Smooth muscle cell (in vitro differentiated cells): ENCODE data around the gene NGDN. TPM values are rescaled to one million over a fixed set of nuclear protein-coding genes. Genes with fewer than 3 reads are reported as not detected.

Source experiments
- DNase-seq: peaks from one replicate; lab custom pipeline; 2025; ENCODE audit not compliant: unreplicated experiment; lab: John Stamatoyannopoulos, UW
- H2AFZ ChIP-seq: fragments of 200-600 bp; sonication (generic); 2 replicates; pipeline ENCODE4 v1.6.0; 2016; ENCODE audit warnings: antibody characterized with exemption, low read depth, mild to moderate bottlenecking
- H3F3A ChIP-seq: fragments of 200-600 bp; sonication (generic); 2 replicates; pipeline ENCODE4 v1.6.0; 2017; ENCODE audit warnings: antibody characterized with exemption, low read depth
- H3K27ac ChIP-seq: fragments of 200-600 bp; sonication (generic); 2 replicates; pipeline ENCODE4 v1.5.1; 2016; ENCODE audit warnings: low read depth, mild to moderate bottlenecking
- H3K27me3 ChIP-seq: fragments of 200-600 bp; sonication (generic); 2 replicates; pipeline ENCODE4 v1.6.1; 2016; ENCODE audit warnings: low read depth, mild to moderate bottlenecking
- H3K36me3 ChIP-seq: fragments of 200-600 bp; sonication (generic); 2 replicates; pipeline ENCODE4 v1.5.1; 2016; ENCODE audit warnings: low read depth
- H3K4me1 ChIP-seq: fragments of 200-600 bp; sonication (generic); 2 replicates; pipeline ENCODE4 v1.5.1; 2016; ENCODE audit warnings: low read depth
- H3K4me2 ChIP-seq: fragments of 200-600 bp; sonication (generic); 2 replicates; pipeline ENCODE4 v1.6.0; 2016; ENCODE audit warnings: mild to moderate bottlenecking
- H3K4me3 ChIP-seq: fragments of 200-600 bp; sonication (generic); 2 replicates; pipeline ENCODE4 v1.5.1; 2016; ENCODE audit warnings: mild to moderate bottlenecking
- H3K79me2 ChIP-seq: fragments of 200-600 bp; sonication (generic); 2 replicates; pipeline ENCODE4 v1.6.0; 2016; ENCODE audit warnings: low read depth, mild to moderate bottlenecking
- H3K9ac ChIP-seq: fragments of 200-600 bp; sonication (generic); 2 replicates; pipeline ENCODE4 v1.6.0; 2016; ENCODE audit warnings: low read depth
- H3K9me3 ChIP-seq: fragments of 200-600 bp; sonication (generic); replicated peaks from 2 replicates; pipeline ENCODE4 v1.5.1; 2016; ENCODE audit warnings: low read depth
- H4K20me1 ChIP-seq: fragments of 200-600 bp; sonication (generic); 2 replicates; pipeline ENCODE4 v1.6.0; 2016; ENCODE audit warnings: low read depth
- CTCF ChIP-seq: fragments of 200-600 bp; sonication (generic); IDR thresholded peaks from 2 replicates; pipeline ENCODE4 v1.5.1; 2017; ENCODE audit warnings: borderline replicate concordance, mild to moderate bottlenecking, antibody characterized with exemption; ENCODE audit not compliant: insufficient read depth, poor library complexity, severe bottlenecking
- WGBS: methylation state at CpG from one replicate; pipeline ENCODE4 v1.1.7; 2016; ENCODE audit warnings: low lambda C conversion rate; 5-methylcytosine and 5-hydroxymethylcytosine counted together
- polyA plus RNA-seq: library from polyadenylated mRNA; unstranded; fragments of >200 nt; fragmentation: Nextera tagmentation; extraction: Ambion mirVana; gene quantifications from 2 replicates; pipeline ENCODE4 v1.2.1, GENCODE V29; 2016
- total RNA-seq: library from RNA; depleted of rRNA; stranded (reverse); fragments of >200 nt; gene quantifications from 2 replicates; pipeline ENCODE4 v1.2.3, GENCODE V29; 2014

The NGDN gene
- total and polyA plus RNA-seq, 2 experiments from 2014 or later: 52.0 to 58.0 TPM

GRCh38 chr14:23447361-23448350, 21.8 kb upstream of the NGDN start:
- Histone ChIP-seq H3F3A (no peaks in the 10 kb centered on the region), H3K79me2 (no peaks in the 10 kb centered on the region), H3K27ac (no peak overlapping the region), H3K4me2 (no peak overlapping the region), H3K27me3 (no peaks in the 10 kb centered on the region), H3K36me3 (no peaks in the 10 kb centered on the region), H3K9ac (no peak overlapping the region), H3K4me3 (no peak overlapping the region), H2AFZ (peak overlapping the region; percentile 72), H3K4me1 (peaks cover 13% of the 10 kb centered on the region), H4K20me1 (no peaks in the 10 kb centered on the region), H3K9me3 (no peaks in the 10 kb centered on the region)
- no peak for TF ChIP-seq CTCF
- DNase-seq: no peak
- 82% methylated on average over 7 of the region's 7 CpGs for WGBS

GRCh38 chr14:23449314-23449713, 20.2 kb upstream of the NGDN start:
- Histone ChIP-seq H3K9me3 (no peaks in the 10 kb centered on the region), H2AFZ (no peak overlapping the region), H3K27ac (no peak overlapping the region), H4K20me1 (no peaks in the 10 kb centered on the region), H3K9ac (no peak overlapping the region), H3K79me2 (no peaks in the 10 kb centered on the region), H3K27me3 (no peaks in the 10 kb centered on the region), H3K4me3 (no peak overlapping the region), H3F3A (no peaks in the 10 kb centered on the region), H3K36me3 (no peaks in the 10 kb centered on the region), H3K4me1 (no peaks in the 10 kb centered on the region), H3K4me2 (no peak overlapping the region)
- TF ChIP-seq CTCF: no peak
- 72% methylated on average over 1 of the region's 1 CpG for WGBS
- no peak for DNase-seq

DNA sequence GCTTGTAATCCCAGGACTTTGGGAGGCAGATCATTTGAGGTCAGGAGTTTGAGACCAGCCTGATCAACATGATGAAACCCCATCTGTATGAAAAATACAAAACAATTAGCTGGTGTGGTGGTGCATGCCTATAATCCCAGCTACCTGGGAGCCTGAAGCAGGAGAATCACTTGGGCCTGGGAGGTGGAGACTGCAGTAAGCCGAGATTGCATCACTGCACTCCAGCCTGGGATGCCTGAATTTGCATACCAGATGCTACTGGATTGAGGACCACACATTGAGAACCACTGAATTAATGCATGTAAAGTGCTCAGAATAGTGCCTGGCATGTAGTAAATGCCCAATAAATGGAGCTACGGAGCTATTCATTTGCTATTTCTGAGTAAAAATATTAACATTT, 19.1 kb upstream of the NGDN start:
- no peak for TF ChIP-seq CTCF
- WGBS: 58% methylated on average over 2 of the region's 2 CpGs
- Histone ChIP-seq H3K4me3 (no peak overlapping the region), H3K9me3 (no peaks in the 10 kb centered on the region), H3K4me2 (no peak overlapping the region), H2AFZ (no peak overlapping the region), H3K9ac (no peak overlapping the region), H3K27ac (no peak overlapping the region), H3K4me1 (no peaks in the 10 kb centered on the region), H3F3A (no peaks in the 10 kb centered on the region), H3K36me3 (no peaks in the 10 kb centered on the region), H4K20me1 (no peaks in the 10 kb centered on the region), H3K79me2 (no peaks in the 10 kb centered on the region), H3K27me3 (no peaks in the 10 kb centered on the region)
- DNase-seq: no peak
